ENCODE data around the gene DBP. TPM values are rescaled to one million over a fixed set of nuclear protein-coding genes. Genes with fewer than 3 reads are reported as not detected.
A peak's percentile ranks its signal among the peaks of the same experiment; 100 is the strongest.

The DBP gene
- total RNA-seq, 2 experiments from 2014 or later, result 8.3 to 12.4 TPM

GRCh38 chr19:48617146-48617937 is 19.8 kb downstream of the DBP start:
- ATAC-seq, result no peak
- peak overlapping the region; percentile 97 for H3K27ac Mint-ChIP-seq
- no peak for DNase-seq
- no peaks in the 10 kb centered on the region for H3K27me3 Mint-ChIP-seq
- no peaks in the 10 kb centered on the region for H3K9me3 Mint-ChIP-seq (ENCODE audit: low read depth)
- peak overlapping the region; percentile 94 for H3K4me3 Mint-ChIP-seq
- POLR2A ChIA-PET, result interaction anchor here (0.5 to 1.3 kb wide), 6 partner anchors 9 to 198 kb away, joined by 3 to 6 read pairs (median 3); no protein-coding TSS in a partner anchor
- H3K36me3 Mint-ChIP-seq (ENCODE audit: low read depth), result peaks cover 55% of the 10 kb centered on the region
- CTCF ChIA-PET, result interaction anchor here (0.6 kb wide), 1 partner anchor 225 kb away, joined by 3 read pairs; no protein-coding TSS in a partner anchor
- H3K4me1 Mint-ChIP-seq, result peaks cover 37% of the 10 kb centered on the region
- intact Hi-C loops (cut with DNase I, micrococcal nuclease), result no loop called here

- Mint-ChIP-seq H3K4me1 (peaks cover 32% of the 10 kb centered on the region), H3K4me3 (peak overlapping the region; percentile 94), H3K27ac (peak overlapping the region; percentile 97), H3K9me3 (ENCODE audit: low read depth) (no peaks in the 10 kb centered on the region), H3K27me3 (no peaks in the 10 kb centered on the region), H3K36me3 (ENCODE audit: low read depth) (peaks cover 50% of the 10 kb centered on the region)
- CTCF ChIA-PET, result interaction anchor here (0.5 kb wide), 1 partner anchor 26 kb away, joined by 3 read pairs; no protein-coding TSS in a partner anchor
- no peak for ATAC-seq
- intact Hi-C loops (cut with DNase I, micrococcal nuclease), result no loop called here
- DNase-seq, result no peak
- POLR2A ChIA-PET, result interaction anchor here (0.6 to 1.4 kb wide), 8 partner anchors 8 to 506 kb away, joined by 3 to 6 read pairs (median 3); partner anchors contain the start of gene PLA2G4C
Measured at GRCh38 chr19:48616491-48617056, 20.6 kb downstream of the DBP start.

- Mint-ChIP-seq H3K4me1 (peaks cover 30% of the 10 kb centered on the region), H3K4me3 (peak overlapping the region; percentile 94), H3K27ac (peak overlapping the region; percentile 97), H3K27me3 (no peaks in the 10 kb centered on the region), H3K36me3 (ENCODE audit: low read depth) (peaks cover 47% of the 10 kb centered on the region), H3K9me3 (ENCODE audit: low read depth) (no peaks in the 10 kb centered on the region)
- ATAC-seq, result no peak
- CTCF ChIA-PET, result interaction anchor here (0.5 kb wide), 1 partner anchor 26 kb away, joined by 3 read pairs; no protein-coding TSS in a partner anchor
- POLR2A ChIA-PET, result interaction anchor here (0.7 to 1.5 kb wide), 8 partner anchors 8 to 505 kb away, joined by 3 to 6 read pairs (median 3); partner anchors contain the start of gene PLA2G4C
- intact Hi-C loops (cut with DNase I, micrococcal nuclease), result no loop called here
- no peak for DNase-seq
Measured at GRCh38 chr19:48616041-48616436, 21.1 kb downstream of the DBP start.

GRCh38 chr19:48615231-48616040 is 21.7 kb downstream of the DBP start:
- intact Hi-C loops (cut with DNase I, micrococcal nuclease), result no loop called here
- H3K9me3 Mint-ChIP-seq (ENCODE audit: low read depth), result no peaks in the 10 kb centered on the region
- peaks cover 30% of the 10 kb centered on the region for H3K4me1 Mint-ChIP-seq
- H3K4me3 Mint-ChIP-seq, result peak overlapping the region; percentile 6
- ChIA-PET POLR2A (interaction anchor here (0.6 to 1.5 kb wide), 6 partner anchors 9 to 122 kb away, joined by 3 to 5 read pairs (median 3); no protein-coding TSS in a partner anchor), CTCF (no interaction called here)
- H3K36me3 Mint-ChIP-seq (ENCODE audit: low read depth), result peaks cover 47% of the 10 kb centered on the region
- peak overlapping the region; percentile 13 for H3K27ac Mint-ChIP-seq
- DNase-seq (no peak), ATAC-seq (no peak)
- no peaks in the 10 kb centered on the region for H3K27me3 Mint-ChIP-seq

GRCh38 chr19:48614436-48615230 is 22.5 kb downstream of the DBP start, which contains the start of gene FAM83E:
Gene FAM83E, minus strand, starts transcription at chr19:48615076. Its CDS starts 1,704 bp downstream, at chr19:48613372.
- POLR2A ChIA-PET, result interaction anchor here (0.6 to 2.4 kb wide), 7 partner anchors 9 to 121 kb away, joined by 3 to 7 read pairs (median 4); no protein-coding TSS in a partner anchor
- H3K36me3 Mint-ChIP-seq (ENCODE audit: low read depth), result peaks cover 40% of the 10 kb centered on the region
- H3K9me3 Mint-ChIP-seq (ENCODE audit: low read depth), result no peaks in the 10 kb centered on the region
- H3K27ac Mint-ChIP-seq, result peak within 1 kb of the TSS; percentile 25
- peaks cover 22% of the 10 kb centered on the region for H3K4me1 Mint-ChIP-seq
- ATAC-seq, result no peak
- CTCF ChIA-PET, result interaction anchor here (0.6 to 0.7 kb wide), 2 partner anchors 98 to 343 kb away, joined by 4 read pairs; no protein-coding TSS in a partner anchor
- no peaks in the 10 kb centered on the region for H3K27me3 Mint-ChIP-seq
- peak within 1 kb of the TSS; percentile 6 for H3K4me3 Mint-ChIP-seq
- peak; percentile 42 for DNase-seq
- intact Hi-C loops (cut with DNase I, micrococcal nuclease), result no loop called here

- no peak for ATAC-seq
- intact Hi-C loops (cut with DNase I, micrococcal nuclease), result no loop called here
Measured at GRCh38 chr19:48613852-48614435, 23.2 kb downstream of the DBP start.

GRCh38 chr19:48613024-48613851 is 23.9 kb downstream of the DBP start:
- DNase-seq (no peak), ATAC-seq (no peak)
- CTCF ChIA-PET, result interaction anchor here (0.5 kb wide), 1 partner anchor 213 kb away, joined by 3 read pairs; no protein-coding TSS in a partner anchor
- no peaks in the 10 kb centered on the region for H3K9me3 Mint-ChIP-seq (ENCODE audit: low read depth)
- no peaks in the 10 kb centered on the region for H3K27me3 Mint-ChIP-seq
- peaks cover 32% of the 10 kb centered on the region for H3K36me3 Mint-ChIP-seq (ENCODE audit: low read depth)
- no peak overlapping the region for H3K27ac Mint-ChIP-seq
- peaks cover 24% of the 10 kb centered on the region for H3K4me1 Mint-ChIP-seq
- POLR2A ChIA-PET, result interaction anchor here (0.7 to 2.4 kb wide), 3 partner anchors 8 to 18 kb away, joined by 3 to 7 read pairs (median 4); no protein-coding TSS in a partner anchor
- intact Hi-C loops (cut with DNase I, micrococcal nuclease), result no loop called here
- no peak overlapping the region for H3K4me3 Mint-ChIP-seq

More at GRCh38 chr19:48613852-48614435, 23.2 kb downstream of the DBP start:
- Mint-ChIP-seq H3K9me3 (ENCODE audit: low read depth) (no peaks in the 10 kb centered on the region), H3K27me3 (no peaks in the 10 kb centered on the region), H3K36me3 (ENCODE audit: low read depth) (peaks cover 38% of the 10 kb centered on the region), H3K4me1 (peaks cover 21% of the 10 kb centered on the region), H3K27ac (peak overlapping the region; percentile 25), H3K4me3 (no peak overlapping the region)
- ChIA-PET CTCF (interaction anchor here (0.5 to 0.7 kb wide), 3 partner anchors 99 to 343 kb away, joined by 3 to 4 read pairs (median 4); no protein-coding TSS in a partner anchor), POLR2A (interaction anchor here (0.6 to 2.4 kb wide), 4 partner anchors 8 to 112 kb away, joined by 3 to 7 read pairs (median 4); no protein-coding TSS in a partner anchor)
- DNase-seq, result no peak

- H3K27ac Mint-ChIP-seq, result no peak overlapping the region
- peaks cover 18% of the 10 kb centered on the region for H3K36me3 Mint-ChIP-seq (ENCODE audit: low read depth)
- ATAC-seq (no peak), DNase-seq (no peak)
- H3K4me3 Mint-ChIP-seq, result no peak overlapping the region
- H3K9me3 Mint-ChIP-seq (ENCODE audit: low read depth), result no peaks in the 10 kb centered on the region
- no peaks in the 10 kb centered on the region for H3K27me3 Mint-ChIP-seq
- ChIA-PET POLR2A (no interaction called here), CTCF (interaction anchor here (0.7 kb wide), 1 partner anchor 1727 kb away, joined by 3 read pairs; no protein-coding TSS in a partner anchor)
- H3K4me1 Mint-ChIP-seq, result peaks cover 14% of the 10 kb centered on the region
- intact Hi-C loops (cut with DNase I, micrococcal nuclease), result no loop called here
Measured at GRCh38 chr19:48611872-48612271, 25.3 kb downstream of the DBP start.

GRCh38 chr19:48609571-48610108 is 27.5 kb downstream of the DBP start:
- H3K4me3 Mint-ChIP-seq, result no peak overlapping the region
- CTCF ChIA-PET, result interaction anchor here (0.7 to 3.2 kb wide), 7 partner anchors 15 to 123 kb away, joined by 3 to 35 read pairs (median 8); no protein-coding TSS in a partner anchor
- no peaks in the 10 kb centered on the region for H3K9me3 Mint-ChIP-seq (ENCODE audit: low read depth)
- H3K27me3 Mint-ChIP-seq, result no peaks in the 10 kb centered on the region
- peaks cover 3% of the 10 kb centered on the region for H3K4me1 Mint-ChIP-seq
- POLR2A ChIA-PET, result interaction anchor here (1.2 to 2.5 kb wide), 2 partner anchors 9 to 116 kb away, joined by 3 to 8 read pairs; partner anchors contain the start of genes RPL18 and SPHK2
- intact Hi-C loops (cut with DNase I, micrococcal nuclease), result no loop called here
- no peaks in the 10 kb centered on the region for H3K36me3 Mint-ChIP-seq (ENCODE audit: low read depth)
- DNase-seq (no peak), ATAC-seq (no peak)
- no peak overlapping the region for H3K27ac Mint-ChIP-seq

Data from activated CD4-positive, alpha-beta T cell treated with anti-CD3 and anti-CD28 coated beads for 36 hours (primary cell).